Stomach (tissue), 4 donors: ENCODE data around the gene C1orf167.

Experiments used
- POLR2A ChIP-seq, 4 donors: fragments of 450-650 bp; IDR thresholded peaks; one replicate each; pipeline ENCODE4 v1.6.1; 2016; ENCODE audit warnings: antibody characterized with exemption in 4 of 4, control low read depth in 2 of 4, mild to moderate bottlenecking in 1 of 4, moderate library complexity in 1 of 4
- POLR2AphosphoS5 ChIP-seq, 3 donors: sonication (generic); formaldehyde crosslinking; IDR thresholded peaks; one replicate each; pipeline ENCODE4 v1.6.1; 2016; ENCODE audit warnings: antibody characterized with exemption in 3 of 3
- TF ChIP-seq, protein P1 (sequence below), 7 experiments: fragments of 450-650 bp in 4 of 7; fragments of 200-600 bp in 3 of 7; sonication (generic) in 3 of 7; IDR thresholded peaks; one replicate each; pipeline ENCODE4 v1.5.1; 2016 to 2019; ENCODE audit warnings: antibody characterized with exemption in 7 of 7, control low read depth in 2 of 7, mild to moderate bottlenecking in 1 of 7

DNA sequence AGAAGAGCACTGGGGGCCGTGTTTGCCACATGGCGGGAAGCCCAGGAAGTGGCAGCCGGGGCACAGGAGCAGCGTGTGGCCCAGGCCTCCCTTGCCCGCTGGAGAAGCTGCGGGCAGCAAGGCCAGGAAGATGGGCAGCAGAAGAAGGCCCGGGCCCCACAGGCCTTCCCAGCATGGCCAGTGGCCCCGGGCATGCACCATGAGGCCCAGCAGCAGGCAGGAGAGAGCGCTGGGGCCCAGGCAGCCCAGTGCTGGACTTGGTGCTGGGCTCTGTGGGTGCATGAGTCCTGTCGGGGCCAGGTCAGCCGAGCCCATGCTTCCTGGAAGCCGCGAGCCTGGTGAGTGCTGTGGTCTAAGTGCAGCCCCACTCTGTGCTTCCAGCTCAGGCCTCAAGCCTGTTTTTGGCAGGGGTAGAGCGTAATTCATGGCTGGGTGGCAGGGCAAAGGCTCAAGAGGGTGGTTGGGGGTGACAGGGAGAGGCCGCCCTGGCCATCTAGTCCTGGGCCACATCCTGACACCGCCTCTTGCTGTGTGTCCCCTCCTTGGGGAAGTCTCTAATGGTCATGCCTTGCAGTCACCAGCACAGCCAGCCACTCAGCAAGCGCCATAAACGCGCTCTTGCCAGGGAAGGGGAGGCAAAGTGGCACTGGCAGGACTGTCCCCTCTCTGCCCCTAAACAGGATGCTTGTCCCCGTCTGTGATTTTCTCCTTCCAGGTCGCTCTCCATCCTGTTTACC is 22.4 kb downstream of the C1orf167 start:
- TF ChIP-seq, protein P1, sequence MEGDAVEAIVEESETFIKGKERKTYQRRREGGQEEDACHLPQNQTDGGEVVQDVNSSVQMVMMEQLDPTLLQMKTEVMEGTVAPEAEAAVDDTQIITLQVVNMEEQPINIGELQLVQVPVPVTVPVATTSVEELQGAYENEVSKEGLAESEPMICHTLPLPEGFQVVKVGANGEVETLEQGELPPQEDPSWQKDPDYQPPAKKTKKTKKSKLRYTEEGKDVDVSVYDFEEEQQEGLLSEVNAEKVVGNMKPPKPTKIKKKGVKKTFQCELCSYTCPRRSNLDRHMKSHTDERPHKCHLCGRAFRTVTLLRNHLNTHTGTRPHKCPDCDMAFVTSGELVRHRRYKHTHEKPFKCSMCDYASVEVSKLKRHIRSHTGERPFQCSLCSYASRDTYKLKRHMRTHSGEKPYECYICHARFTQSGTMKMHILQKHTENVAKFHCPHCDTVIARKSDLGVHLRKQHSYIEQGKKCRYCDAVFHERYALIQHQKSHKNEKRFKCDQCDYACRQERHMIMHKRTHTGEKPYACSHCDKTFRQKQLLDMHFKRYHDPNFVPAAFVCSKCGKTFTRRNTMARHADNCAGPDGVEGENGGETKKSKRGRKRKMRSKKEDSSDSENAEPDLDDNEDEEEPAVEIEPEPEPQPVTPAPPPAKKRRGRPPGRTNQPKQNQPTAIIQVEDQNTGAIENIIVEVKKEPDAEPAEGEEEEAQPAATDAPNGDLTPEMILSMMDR (IDR thresholded peaks at IDR 0.05): no peak
- TF ChIP-seq POLR2AphosphoS5 (IDR thresholded peaks at IDR 0.05) (no peak), POLR2A (IDR thresholded peaks at IDR 0.05) (no peak)
